Tibial artery (tissue), 4 donors: ENCODE data around the gene PDE4B.
A peak's percentile ranks its signal among the peaks of the same experiment; 100 is the strongest.

Experiments used
- DNase-seq, 2 donors: peaks; one replicate each; pipeline ENCODE4 v3.0.0-alpha.2; 2019
- H3K27ac ChIP-seq, 2 donors: fragments of 200-600 bp; sonication (generic) in 1 of 2; 1 replicate in 1 of 2; 2 replicates in 1 of 2; pipeline ENCODE4 v1.5.1; 2018 to 2019; ENCODE audit warnings: mild to moderate bottlenecking in 1 of 2
- H3K27me3 ChIP-seq, 2 donors: fragments of 200-600 bp; sonication (generic) in 1 of 2; one replicate each; pipeline versions ENCODE4 v1.5.1 to v1.6.0; 2016 to 2019
- H3K36me3 ChIP-seq, 3 donors: fragments of 200-600 bp; sonication (generic) in 2 of 3; one replicate each; pipeline ENCODE4 v1.5.1; 2016 to 2019; ENCODE audit warnings: mild to moderate bottlenecking in 2 of 3
- H3K4me1 ChIP-seq, 4 donors: fragments of 200-600 bp; sonication (generic) in 2 of 4; 1 replicate in 3 of 4; 2 replicates in 1 of 4; pipeline ENCODE4 v1.5.1; 2016 to 2019
- H3K4me3 ChIP-seq, 2 donors: fragments of 200-600 bp; sonication (generic) in 1 of 2; 1 replicate in 1 of 2; 2 replicates in 1 of 2; pipeline ENCODE4 v1.5.1; 2018 to 2019; ENCODE audit warnings: mild to moderate bottlenecking in 2 of 2
- H3K9me3 ChIP-seq, 3 donors: fragments of 200-600 bp; sonication (generic) in 1 of 3; one replicate each; pipeline ENCODE4 v1.5.1; 2016 to 2019
- CTCF ChIP-seq, 2 experiments: fragments of 200-600 bp in 1 of 2; fragments of 450-650 bp in 1 of 2; IDR thresholded peaks; one replicate each; pipeline ENCODE4 v1.5.1; 2017 to 2019; ENCODE audit warnings: antibody characterized with exemption in 2 of 2, mild to moderate bottlenecking in 1 of 2, moderate library complexity in 1 of 2
- intact Hi-C: fragments of 100-400 bp; cut with DNase I; formaldehyde crosslinking; loops from one replicate; pipeline ENCODE4 v1.15.0; 2023; ENCODE audit warnings: low total_unique reads

The PDE4B gene

DNA sequence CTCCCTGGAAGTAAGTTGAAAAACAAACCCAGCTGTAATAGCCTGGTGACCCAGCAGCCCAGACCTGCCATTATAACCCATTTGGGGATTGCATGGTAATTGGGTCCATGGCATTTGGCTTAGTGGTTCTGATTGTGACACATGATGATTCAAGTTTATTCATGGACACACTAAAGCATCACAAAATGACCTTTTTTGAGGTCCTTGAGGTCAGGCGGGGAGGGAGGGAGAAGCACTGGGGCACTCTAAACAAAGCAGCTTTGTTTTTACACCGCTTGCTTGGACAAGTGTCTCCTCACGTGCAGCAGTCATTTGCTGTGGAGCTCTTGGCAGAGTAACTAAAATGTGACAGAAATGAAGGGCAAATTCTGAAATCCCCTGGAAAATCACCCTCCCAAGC, 500.2 kb downstream of the PDE4B start:
- Histone ChIP-seq H3K27me3 (no peaks in the 10 kb centered on the region), H3K36me3 (no peaks in the 10 kb centered on the region), H3K27ac (no peak overlapping the region), H3K4me3 (no peak overlapping the region), H3K4me1 (peaks cover 0 to 8% (median 0%) of the 10 kb centered on the region in 4 donors), H3K9me3 (no peaks in the 10 kb centered on the region)
- no peak for DNase-seq
- no peak for TF ChIP-seq CTCF (IDR thresholded peaks at IDR 0.05)
- intact Hi-C loops = no loop called here

GRCh38 chr1:66294707-66295370, 502.1 kb downstream of the PDE4B start:
- intact Hi-C loops = loop anchor here (5.0 kb wide), 1 partner anchor 48 kb away; no protein-coding TSS in a partner anchor
- Histone ChIP-seq H3K4me1 (peaks cover 0 to 8% (median 0%) of the 10 kb centered on the region in 4 donors), H3K27me3 (no peaks in the 10 kb centered on the region), H3K4me3 (no peak overlapping the region), H3K9me3 (no peaks in the 10 kb centered on the region), H3K27ac (peak overlapping the region in 1 of 2 donors; percentile 27), H3K36me3 (no peaks in the 10 kb centered on the region)
- DNase-seq = no peak
- no peak for TF ChIP-seq CTCF (IDR thresholded peaks at IDR 0.05)

DNA sequence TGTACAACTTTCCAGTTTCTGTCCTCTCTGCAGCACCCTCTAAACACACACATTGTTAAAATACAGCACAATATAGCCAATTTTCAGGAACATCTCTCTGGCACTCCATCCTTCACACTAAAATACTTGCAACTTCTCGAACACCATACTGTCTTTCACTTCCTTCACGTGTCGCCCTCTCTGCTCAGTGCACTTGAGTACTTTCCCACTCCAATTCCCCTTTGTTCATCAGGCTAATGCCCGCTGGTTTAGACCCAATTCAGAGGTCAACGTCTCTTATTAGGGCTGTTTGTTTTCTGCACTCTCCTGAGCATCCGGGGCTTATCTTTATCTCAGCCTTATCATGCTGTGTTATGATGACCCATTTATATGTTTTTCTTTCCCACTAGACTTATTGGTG, 503.1 kb downstream of the PDE4B start:
- intact Hi-C loops = loop anchor here (5.0 kb wide), 1 partner anchor 49 kb away; no protein-coding TSS in a partner anchor
- TF ChIP-seq CTCF (IDR thresholded peaks at IDR 0.05) = no peak
- H3K4me3 ChIP-seq = no peak overlapping the region
- no peak overlapping the region for H3K27ac ChIP-seq
- no peaks in the 10 kb centered on the region for H3K9me3 ChIP-seq
- no peaks in the 10 kb centered on the region for H3K36me3 ChIP-seq
- peaks cover 0 to 10% (median 3%) of the 10 kb centered on the region in 4 donors for H3K4me1 ChIP-seq
- no peak for DNase-seq
- H3K27me3 ChIP-seq = no peaks in the 10 kb centered on the region

DNA sequence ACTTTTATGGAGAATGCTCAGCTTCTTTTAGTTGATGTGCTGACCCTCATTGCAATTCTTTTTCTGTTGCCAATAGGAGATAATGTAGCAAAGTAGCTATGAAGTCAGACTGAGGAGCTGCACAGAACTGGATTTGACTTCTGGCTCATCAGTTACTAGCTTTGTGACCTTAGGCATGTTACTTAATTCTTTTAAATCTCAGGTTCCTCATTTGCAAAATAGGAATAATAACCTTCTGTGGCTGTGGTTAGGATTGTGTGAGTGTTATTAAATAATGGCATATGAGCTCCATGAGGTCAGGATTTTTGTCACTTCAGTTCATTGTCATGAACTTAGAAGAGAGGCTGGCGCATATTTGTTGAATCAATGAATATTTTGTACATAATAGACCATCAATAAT, 503.7 kb downstream of the PDE4B start:
- H3K9me3 ChIP-seq = no peaks in the 10 kb centered on the region
- TF ChIP-seq CTCF (IDR thresholded peaks at IDR 0.05) = no peak
- intact Hi-C loops = loop anchor here (5.0 kb wide), 1 partner anchor 49 kb away; no protein-coding TSS in a partner anchor
- no peak overlapping the region for H3K27ac ChIP-seq
- H3K4me3 ChIP-seq = no peak overlapping the region
- DNase-seq = no peak
- H3K4me1 ChIP-seq = peaks cover 0 to 12% (median 3%) of the 10 kb centered on the region in 4 donors
- no peaks in the 10 kb centered on the region for H3K36me3 ChIP-seq
- H3K27me3 ChIP-seq = no peaks in the 10 kb centered on the region

GRCh38 chr1:66296951-66297350, 504.3 kb downstream of the PDE4B start:
- Histone ChIP-seq H3K4me1 (peaks cover 0 to 12% (median 3%) of the 10 kb centered on the region in 4 donors), H3K9me3 (no peaks in the 10 kb centered on the region), H3K36me3 (no peaks in the 10 kb centered on the region), H3K27ac (no peak overlapping the region), H3K4me3 (no peak overlapping the region), H3K27me3 (no peaks in the 10 kb centered on the region)
- no peak for TF ChIP-seq CTCF (IDR thresholded peaks at IDR 0.05)
- DNase-seq = no peak
- intact Hi-C loops = loop anchor here (5.0 kb wide), 1 partner anchor 50 kb away; no protein-coding TSS in a partner anchor
